HG03039 (cell line): Measurements from ENCODE around the gene GRB14.
"Not testable (repeated sequence)": the region's sequence is repeated elsewhere in the genome, so short reads cannot be mapped to it uniquely, and the experiment has no call there.

ENCODE experiments used
- ATAC-seq: cut with Tn5 transposase; IDR thresholded peaks from one replicate; pipeline ENCODE4 v1.9.1; 2021; ENCODE audit warnings: mild to moderate bottlenecking, moderate library complexity; ENCODE audit not compliant: unreplicated experiment

The GRB14 gene

DNA sequence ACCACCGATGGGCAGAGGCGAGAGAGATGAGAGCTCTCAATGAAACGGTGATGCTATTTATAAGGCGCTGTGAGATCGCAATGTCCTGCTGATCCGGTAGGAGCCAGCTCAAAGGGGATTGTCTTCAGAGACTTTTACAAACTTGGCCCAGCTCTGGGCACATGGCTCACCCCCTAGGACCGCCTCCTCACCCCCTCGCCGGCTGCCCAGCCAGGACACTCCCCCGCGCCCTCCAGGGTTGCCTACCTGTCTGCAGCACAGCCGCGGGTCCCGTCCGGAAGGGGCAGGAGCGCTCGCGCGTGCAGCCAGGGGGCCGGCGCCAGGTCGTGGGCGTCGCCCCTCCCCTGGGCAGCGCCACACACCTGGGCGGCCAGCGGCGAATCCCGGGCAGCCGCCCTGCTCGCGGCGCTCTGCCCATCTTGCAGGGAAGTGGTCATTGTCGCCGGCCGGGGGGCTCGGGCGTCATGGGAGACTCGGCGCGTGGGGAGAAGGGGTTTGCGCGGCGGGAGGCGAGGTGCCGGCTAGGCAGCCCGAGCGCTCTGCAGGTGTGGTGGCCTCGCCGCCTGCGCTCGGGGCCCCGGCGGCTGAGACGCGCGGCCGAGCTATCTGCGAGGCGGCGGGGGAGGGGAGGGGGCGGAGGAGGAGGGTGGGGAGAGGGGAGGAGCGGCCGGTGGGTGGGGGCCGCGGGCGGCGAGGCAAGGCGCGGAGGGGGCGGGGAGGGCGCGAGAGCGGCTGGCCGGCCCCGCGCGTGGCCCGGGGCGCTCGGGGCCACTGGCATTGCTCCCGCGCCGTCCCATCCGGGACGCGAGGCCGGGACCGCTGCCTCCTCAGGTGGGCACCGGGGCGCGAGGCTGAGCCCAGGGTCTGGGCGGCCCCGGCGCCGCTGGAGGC lies at the start of gene GRB14:
Gene GRB14 (minus strand): TSS at position 610 of the 891 bp plus-strand sequence. CDS start 173 bp downstream, at position 437.
- no peak for ATAC-seq

DNA sequence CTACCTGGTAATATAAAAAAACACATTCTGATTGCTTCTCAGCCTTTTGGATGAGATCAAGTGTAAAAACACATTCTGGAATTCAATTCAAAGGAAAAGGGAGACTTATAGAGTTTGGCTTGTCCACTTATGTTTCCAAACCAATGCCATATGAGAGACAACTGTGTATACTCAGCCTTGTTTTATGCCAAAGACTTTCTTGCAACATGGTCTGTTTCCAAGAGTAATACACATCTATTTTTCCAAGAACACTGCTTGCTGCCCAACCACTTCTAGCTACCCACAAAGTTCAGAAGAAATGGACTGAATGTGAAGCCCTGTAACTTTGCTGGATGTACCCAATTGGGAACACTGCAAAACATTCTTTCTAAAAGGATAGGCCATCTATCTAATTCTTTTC lies 48.0 kb upstream of the GRB14 start:
- ATAC-seq, result no peak

DNA sequence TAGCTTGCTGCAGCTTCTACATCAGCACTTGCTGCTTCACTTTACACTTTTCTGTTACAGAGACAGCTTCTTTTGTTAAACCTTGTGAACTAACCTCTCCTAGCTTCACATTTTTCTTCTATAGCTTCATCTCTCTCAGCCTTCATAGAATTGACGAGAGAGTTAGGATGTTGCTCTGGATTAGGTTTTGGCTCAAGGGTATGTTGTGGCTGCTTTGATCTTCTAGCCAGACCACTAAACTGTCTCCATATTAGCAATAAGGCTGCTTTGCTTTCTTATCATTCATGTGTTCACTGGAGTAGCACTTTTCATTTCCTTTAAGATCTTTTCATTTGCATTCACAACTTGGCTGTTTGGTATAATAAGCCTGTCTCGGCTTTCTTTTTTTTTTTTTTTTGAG lies 46.3 kb upstream of the GRB14 start:
- ATAC-seq, result no peak

DNA sequence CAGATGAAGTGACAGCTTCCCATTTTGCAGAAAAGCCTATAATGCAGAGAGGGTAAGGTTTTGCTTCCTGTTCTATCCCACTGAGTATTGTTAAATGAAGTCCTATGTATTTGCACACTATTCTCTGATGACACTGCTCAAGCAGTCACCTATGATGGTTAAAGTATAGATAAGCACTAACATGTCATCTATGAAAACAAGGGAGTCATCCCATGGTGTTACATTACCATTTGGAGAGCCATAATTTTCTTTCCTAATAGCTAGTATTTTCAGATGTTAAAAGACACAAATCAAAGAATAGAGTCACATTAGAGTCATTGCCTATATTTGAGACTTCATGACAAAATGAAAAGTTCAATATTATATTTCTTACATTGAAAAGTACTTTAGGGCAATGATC lies 42.8 kb upstream of the GRB14 start:
- no peak for ATAC-seq

DNA sequence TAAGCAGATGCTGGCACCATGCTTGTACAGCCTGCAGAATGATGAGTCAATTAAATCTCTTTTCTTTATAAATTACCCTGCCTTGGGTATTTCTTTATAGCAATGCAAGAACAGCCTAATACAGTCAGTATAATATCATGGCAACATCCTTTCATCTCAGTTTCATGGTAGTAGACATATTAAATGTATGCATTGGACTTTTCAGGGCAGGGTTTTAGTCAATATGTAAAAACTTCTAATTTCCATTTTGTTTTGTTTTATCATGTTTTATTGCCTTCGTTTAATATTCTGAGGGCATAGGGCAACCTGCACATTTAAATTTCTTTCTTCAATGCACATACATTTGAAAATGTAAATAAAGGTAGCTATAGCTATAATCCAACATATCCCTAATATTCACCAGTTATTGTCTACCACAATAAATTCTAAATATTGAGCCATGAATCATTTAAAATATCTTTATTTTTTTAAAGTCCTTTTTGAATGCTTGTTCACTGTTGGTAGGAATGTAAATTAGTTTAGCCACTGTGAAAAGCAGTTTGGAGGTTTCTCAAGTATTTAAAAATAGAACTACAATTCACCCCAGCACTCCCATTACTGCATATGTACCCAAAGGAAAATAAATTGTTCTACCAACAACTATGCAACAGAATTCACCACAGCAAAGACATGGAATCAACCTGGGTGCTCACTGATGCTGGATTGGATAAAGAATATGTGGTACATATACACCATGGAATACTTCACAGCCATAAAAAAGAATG lies 41.8 kb upstream of the GRB14 start:
- ATAC-seq, result no peak

DNA sequence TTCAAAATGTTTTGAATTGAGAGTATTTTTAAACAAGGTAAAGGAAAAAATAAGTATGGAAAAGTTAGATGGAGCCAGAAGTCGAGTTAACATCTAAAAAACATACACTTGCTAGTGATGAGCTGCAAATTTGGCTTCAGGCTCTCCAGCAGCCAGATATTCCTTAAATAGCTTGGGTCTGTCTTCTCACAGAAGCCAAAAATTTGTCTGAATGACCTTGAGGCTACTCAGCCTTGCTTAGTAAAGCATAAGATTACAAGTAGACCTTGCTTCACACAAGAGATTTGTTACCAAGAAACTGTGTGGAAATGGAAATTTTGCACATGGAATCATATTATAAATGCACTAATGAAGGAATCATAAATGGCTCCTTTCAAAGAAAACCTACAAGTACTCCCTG lies 40.8 kb upstream of the GRB14 start:
- ATAC-seq, result no peak

DNA sequence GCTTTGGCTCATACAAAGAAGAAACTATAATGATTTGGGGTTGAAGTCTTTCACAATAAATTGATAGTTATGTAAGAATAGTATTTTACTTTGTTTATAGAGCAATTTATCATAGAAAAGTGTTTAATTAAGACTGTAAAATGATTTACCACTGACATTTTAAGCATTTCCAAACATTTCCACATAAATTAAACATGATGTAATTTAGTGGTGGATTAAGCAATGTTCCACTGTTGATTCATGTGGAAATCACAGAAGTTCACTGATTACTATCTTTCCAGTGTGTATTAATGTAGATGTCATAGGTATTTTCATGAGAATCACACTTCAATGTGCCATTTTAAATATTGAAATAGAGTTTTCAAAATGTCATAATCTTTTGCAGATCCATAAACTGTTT lies 40.1 kb upstream of the GRB14 start:
- ATAC-seq, result no peak

- ATAC-seq, result no peak
Measured at GRCh38 chr2:164657129-164657528, 35.8 kb upstream of the GRB14 start.

DNA sequence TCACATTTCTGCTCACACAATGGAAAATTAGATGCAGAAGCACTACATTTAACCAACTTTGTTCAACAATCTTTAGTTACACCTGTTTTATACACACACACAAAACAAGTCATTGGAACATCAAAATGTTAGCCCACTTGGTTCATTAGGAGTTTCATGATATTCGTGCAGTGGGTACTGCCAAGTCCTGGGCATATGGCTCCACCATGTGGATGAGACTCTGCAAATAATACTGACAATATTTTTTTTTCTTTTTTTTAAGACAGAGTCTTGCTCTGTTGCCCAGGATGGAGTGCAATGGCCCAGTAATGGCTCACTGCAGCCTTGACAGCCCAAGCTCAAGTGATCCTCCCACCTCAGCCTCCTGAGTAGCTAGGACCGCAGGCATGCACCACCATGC lies 34.5 kb upstream of the GRB14 start:
- no peak for ATAC-seq

GRCh38 chr2:164655336-164655735 lies 34.1 kb upstream of the GRB14 start:
- ATAC-seq, result no peak

GRCh38 chr2:164651361-164651760 lies 30.1 kb upstream of the GRB14 start:
- ATAC-seq, result no peak

DNA sequence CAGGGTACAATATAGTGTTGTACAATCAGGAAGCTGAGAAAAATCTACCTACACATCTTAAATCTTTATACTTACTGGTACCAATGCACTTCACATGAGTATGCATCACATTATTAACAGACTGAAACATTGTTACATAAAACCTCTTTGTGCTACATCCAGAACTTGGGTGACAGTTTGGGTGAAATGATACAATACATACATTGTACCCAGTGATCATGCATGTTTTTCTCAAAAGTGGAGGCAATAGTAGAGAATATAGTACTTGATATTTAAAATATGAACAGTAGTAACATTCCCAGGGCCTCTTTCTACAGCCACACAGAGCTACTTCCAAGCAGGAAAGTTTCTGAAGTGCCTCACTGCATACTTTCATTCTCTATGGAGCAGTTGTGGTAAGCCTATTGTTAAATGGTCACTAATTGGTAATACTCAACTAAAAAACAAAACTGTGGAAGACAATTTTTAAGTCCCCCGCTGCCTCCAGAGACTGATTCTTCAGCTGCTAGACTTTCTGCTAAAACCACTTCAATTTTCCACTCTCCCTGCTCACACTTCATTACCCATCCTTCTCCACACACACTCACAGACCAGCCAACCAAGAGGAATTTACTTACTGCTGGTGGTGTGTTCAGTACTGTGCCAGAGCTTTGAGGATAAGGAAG lies 22.9 kb upstream of the GRB14 start:
- no peak for ATAC-seq

GRCh38 chr2:164642946-164643555 lies 21.8 kb upstream of the GRB14 start:
- no peak for ATAC-seq

DNA sequence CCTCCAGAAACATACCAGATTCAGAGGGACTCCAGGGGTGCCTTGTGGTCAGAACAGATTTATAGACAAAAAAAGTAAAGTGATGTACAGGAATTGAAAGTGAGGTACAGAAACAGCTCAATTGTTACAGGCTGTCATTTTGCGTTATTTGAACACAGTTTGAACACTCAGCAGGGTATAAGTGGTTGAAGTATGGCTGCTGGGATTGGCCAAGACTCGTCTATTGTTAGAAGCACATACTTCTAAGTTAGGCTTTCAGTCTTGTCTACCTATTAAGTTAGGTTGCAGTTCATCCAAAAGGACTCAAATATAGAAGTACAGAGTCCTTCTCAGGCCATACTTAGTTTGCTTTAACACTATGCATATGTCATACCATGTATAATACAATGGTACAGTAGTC lies 21.0 kb upstream of the GRB14 start:
- ATAC-seq, result no peak

GRCh38 chr2:164628319-164628718 lies 7.0 kb upstream of the GRB14 start:
- not testable (repeated sequence) for ATAC-seq

DNA sequence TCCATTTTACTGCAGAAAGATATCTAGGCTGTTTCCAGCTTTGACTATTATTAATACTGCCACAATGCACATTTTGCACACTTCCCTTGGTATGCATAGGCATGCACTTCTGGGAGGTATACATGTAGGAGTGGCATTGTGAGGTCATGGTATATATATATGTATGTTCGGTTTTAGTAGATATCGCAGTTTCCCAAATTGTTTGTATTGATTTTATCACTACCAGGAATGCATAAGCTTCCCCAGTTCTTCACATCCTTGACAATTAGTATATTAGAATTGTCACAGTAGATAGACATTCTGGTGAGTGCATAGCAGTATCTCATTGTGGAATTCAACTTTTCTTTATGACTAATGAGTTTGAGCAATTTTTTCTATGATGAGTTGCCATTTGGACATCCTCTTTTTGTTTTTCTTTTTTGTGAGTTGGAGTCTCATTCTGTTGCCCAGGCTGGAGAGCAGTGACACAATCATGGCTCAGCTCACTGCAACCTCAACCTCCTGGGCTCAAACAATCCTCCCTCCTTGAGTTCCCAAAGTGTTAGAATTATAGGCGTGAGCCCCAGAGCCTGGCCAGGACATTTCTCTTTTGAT lies 4.2 kb upstream of the GRB14 start:
- no peak for ATAC-seq

- no peak for ATAC-seq
Measured at GRCh38 chr2:164624316-164624715, 3.0 kb upstream of the GRB14 start.

- ATAC-seq, result no peak
Measured at GRCh38 chr2:164622338-164623106, 1.2 kb upstream of the GRB14 start.

- no peak for ATAC-seq
Measured at GRCh38 chr2:164621764-164622105, 453 bp upstream of the GRB14 start.

DNA sequence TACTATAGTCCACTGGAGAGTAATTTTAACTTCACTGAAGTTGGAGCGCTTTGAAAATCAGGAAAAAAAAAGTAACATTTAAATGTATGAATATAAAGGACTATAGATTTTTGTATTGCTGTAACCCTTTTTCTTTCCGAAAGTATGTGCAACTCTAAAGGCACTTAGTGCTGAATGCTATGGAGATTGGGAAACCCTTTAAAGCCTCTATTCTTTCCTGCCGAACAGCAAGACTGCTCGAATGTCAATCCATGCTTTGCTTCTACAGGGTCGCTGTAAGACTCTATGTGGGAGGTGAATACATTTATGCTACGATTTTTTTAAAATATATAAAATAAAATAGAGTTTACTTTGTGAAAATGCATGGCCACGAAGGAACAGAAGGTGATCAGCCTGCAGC lies 825 bp downstream of the GRB14 start:
- no peak for ATAC-seq
